Measurements from ENCODE around the gene TRAF3. TPM values are rescaled to one million over a fixed set of nuclear protein-coding genes. Genes with fewer than 3 reads are reported as not detected.

TRAF3 gene
- 10 to 100 TPM; 68.8 to 73.6 TPM for total RNA-seq

- Mint-ChIP-seq H3K27me3 (no peaks in the 10 kb centered on the region), H3K9me3 (no peaks in the 10 kb centered on the region), H3K27ac (peak within 1 kb of the TSS; percentile 95), H3K4me1 (ENCODE audit: low read depth) (peaks cover 51% of the 10 kb centered on the region), H3K4me3 (peak within 1 kb of the TSS; percentile 90), H3K36me3 (peaks cover 30% of the 10 kb centered on the region)
- intact Hi-C loops (cut with micrococcal nuclease) = loop anchor here (5.0 to 10.0 kb wide), 3 partner anchors 80 to 255 kb away; partner anchors contain the start of gene RCOR1
- ChIA-PET CTCF (no interaction called here), POLR2A (no interaction called here)
- peak; percentile 88 for DNase-seq
Observed at GRCh38 chr14:102776761-102777710, at the start of gene TRAF3. TRAF3 (plus strand) TSS chr14:102777449; CDS start chr14:102870202, 92,753 bp downstream.

- intact Hi-C loops (cut with micrococcal nuclease) = no loop called here
- POLR2A ChIA-PET = no interaction called here
Observed at GRCh38 chr14:102728501-102728900, 48.7 kb upstream of the TRAF3 start.

DNA sequence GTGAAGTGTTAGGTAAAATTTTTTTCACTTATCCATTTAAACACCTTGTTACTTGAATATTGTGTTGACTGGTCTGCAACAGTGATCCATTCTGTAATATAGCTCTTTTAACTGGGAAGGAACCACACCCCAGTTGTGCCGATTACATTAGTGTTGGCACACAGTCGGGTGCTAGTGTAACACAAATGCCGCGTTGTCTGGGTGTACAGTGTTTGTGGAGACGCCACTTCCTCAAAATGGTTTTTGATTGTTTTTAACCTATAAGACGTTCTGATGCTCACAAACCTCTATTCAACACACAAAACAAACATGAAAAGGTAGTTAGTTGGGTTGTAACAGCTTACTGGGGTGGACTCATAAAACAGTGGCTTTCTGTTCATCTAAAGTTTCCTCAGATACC lies 48.0 kb upstream of the TRAF3 start:
- Mint-ChIP-seq H3K4me1 (ENCODE audit: low read depth) (no peaks in the 10 kb centered on the region), H3K27me3 (no peaks in the 10 kb centered on the region), H3K27ac (no peak overlapping the region), H3K36me3 (peaks cover 16% of the 10 kb centered on the region), H3K9me3 (no peaks in the 10 kb centered on the region), H3K4me3 (no peak overlapping the region)
- no peak for DNase-seq
- ChIA-PET CTCF (interaction anchor here (1.8 kb wide), 1 partner anchor 35 kb away, joined by 6 read pairs; no protein-coding TSS in a partner anchor), POLR2A (no interaction called here)
- intact Hi-C loops (cut with micrococcal nuclease) = no loop called here

More at GRCh38 chr14:102728501-102728900, 48.7 kb upstream of the TRAF3 start:
- Mint-ChIP-seq H3K4me1 (ENCODE audit: low read depth) (no peaks in the 10 kb centered on the region), H3K9me3 (no peaks in the 10 kb centered on the region), H3K27ac (no peak overlapping the region), H3K27me3 (no peaks in the 10 kb centered on the region), H3K4me3 (no peak overlapping the region), H3K36me3 (peaks cover 20% of the 10 kb centered on the region)
- CTCF ChIA-PET = interaction anchor here (1.8 kb wide), 1 partner anchor 34 kb away, joined by 6 read pairs; no protein-coding TSS in a partner anchor
- no peak for DNase-seq

GRCh38 chr14:102729825-102730224 lies 47.4 kb upstream of the TRAF3 start:
- ChIA-PET POLR2A (no interaction called here), CTCF (no interaction called here)
- H3K36me3 Mint-ChIP-seq = peaks cover 15% of the 10 kb centered on the region
- H3K4me1 Mint-ChIP-seq (ENCODE audit: low read depth) = no peaks in the 10 kb centered on the region
- H3K27me3 Mint-ChIP-seq = no peaks in the 10 kb centered on the region
- no peak for DNase-seq
- no peak overlapping the region for H3K4me3 Mint-ChIP-seq
- no peak overlapping the region for H3K27ac Mint-ChIP-seq
- H3K9me3 Mint-ChIP-seq = no peaks in the 10 kb centered on the region
- intact Hi-C loops (cut with micrococcal nuclease) = no loop called here

DNA sequence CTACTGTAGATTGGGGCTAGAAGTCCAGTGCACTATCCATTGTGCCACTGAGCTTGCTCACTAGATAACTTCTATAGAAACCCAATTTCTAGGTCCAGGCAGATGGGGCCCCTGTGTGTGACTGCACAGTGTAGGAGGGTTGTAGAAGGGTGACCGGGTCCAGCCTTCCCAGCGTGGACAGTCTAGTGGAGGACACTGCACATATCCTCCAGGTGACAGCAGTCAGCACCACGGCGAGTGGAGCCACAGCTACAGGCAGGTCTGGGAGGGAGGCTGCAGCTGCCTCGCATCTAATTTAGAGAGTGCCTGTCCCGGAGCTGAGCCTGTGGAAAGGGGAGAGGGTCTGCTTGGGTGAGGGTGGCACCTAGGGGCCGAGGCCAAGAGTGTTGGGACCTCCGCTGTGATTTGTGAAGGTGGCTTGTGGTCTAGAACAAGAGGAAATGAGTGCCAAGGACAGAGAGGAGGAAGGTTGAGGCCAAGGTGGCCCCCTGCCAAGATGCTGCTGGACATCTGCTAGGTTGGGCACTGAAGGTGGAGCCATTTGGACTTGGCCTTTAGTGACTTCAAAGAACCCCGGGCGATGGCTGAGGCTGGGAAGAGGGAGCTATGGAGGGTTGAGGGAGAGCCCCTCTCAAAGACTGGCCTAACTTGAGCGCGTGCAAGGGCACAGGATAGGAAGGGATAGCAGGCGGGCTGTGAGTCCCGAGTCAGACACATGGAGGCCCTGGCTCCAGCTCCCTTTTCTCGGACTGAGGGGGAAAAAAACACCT lies 46.0 kb upstream of the TRAF3 start:
- ChIA-PET POLR2A (no interaction called here), CTCF (no interaction called here)
- H3K27ac Mint-ChIP-seq = no peak overlapping the region

GRCh38 chr14:102731871-102732800 lies 45.1 kb upstream of the TRAF3 start:
- Mint-ChIP-seq H3K9me3 (no peaks in the 10 kb centered on the region), H3K4me1 (ENCODE audit: low read depth) (no peaks in the 10 kb centered on the region), H3K27ac (no peak overlapping the region), H3K27me3 (no peaks in the 10 kb centered on the region), H3K36me3 (peaks cover 6% of the 10 kb centered on the region), H3K4me3 (no peak overlapping the region)
- POLR2A ChIA-PET = no interaction called here
- intact Hi-C loops (cut with micrococcal nuclease) = no loop called here
- CTCF ChIA-PET = interaction anchor here (0.7 kb wide), 1 partner anchor 39 kb away, joined by 3 read pairs; no protein-coding TSS in a partner anchor
- peak; percentile 6 for DNase-seq

More for the DNA sequence above, 46.0 kb upstream of the TRAF3 start:
- Mint-ChIP-seq H3K9me3 (no peaks in the 10 kb centered on the region), H3K4me3 (no peak overlapping the region), H3K4me1 (ENCODE audit: low read depth) (no peaks in the 10 kb centered on the region), H3K27me3 (no peaks in the 10 kb centered on the region), H3K36me3 (peaks cover 12% of the 10 kb centered on the region)
- DNase-seq = peak; percentile 7
- intact Hi-C loops (cut with micrococcal nuclease) = no loop called here

GRCh38 chr14:102732924-102733323 lies 44.3 kb upstream of the TRAF3 start:
- H3K4me1 Mint-ChIP-seq (ENCODE audit: low read depth) = no peaks in the 10 kb centered on the region
- ChIA-PET POLR2A (no interaction called here), CTCF (no interaction called here)
- H3K9me3 Mint-ChIP-seq = no peaks in the 10 kb centered on the region
- intact Hi-C loops (cut with micrococcal nuclease) = no loop called here
- peaks cover 4% of the 10 kb centered on the region for H3K36me3 Mint-ChIP-seq
- H3K27ac Mint-ChIP-seq = no peak overlapping the region
- no peaks in the 10 kb centered on the region for H3K27me3 Mint-ChIP-seq
- no peak overlapping the region for H3K4me3 Mint-ChIP-seq
- no peak for DNase-seq

DNA sequence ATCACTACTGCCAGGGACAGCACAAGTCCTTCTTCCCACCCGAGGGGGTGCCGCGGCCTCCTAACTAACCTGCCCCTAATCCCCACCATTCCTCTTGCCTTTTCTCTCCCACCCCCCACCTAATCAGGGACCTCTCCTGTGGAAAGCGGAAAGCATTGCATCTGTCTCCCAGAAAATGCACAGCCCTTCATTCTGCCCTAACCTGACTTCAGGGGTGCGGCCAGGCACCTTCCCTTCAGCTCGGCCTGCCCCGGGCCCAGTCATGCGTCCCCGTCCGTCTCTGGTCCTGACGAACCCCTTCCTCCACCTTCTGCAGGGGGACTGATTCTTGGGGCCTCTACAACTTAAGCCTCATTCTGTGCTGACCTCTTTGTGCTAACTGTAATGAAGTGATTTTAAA lies 43.9 kb upstream of the TRAF3 start:
- no peak overlapping the region for H3K4me3 Mint-ChIP-seq
- ChIA-PET CTCF (interaction anchor here (0.6 kb wide), 1 partner anchor 40 kb away, joined by 3 read pairs; no protein-coding TSS in a partner anchor), POLR2A (no interaction called here)
- no peak for DNase-seq
- no peaks in the 10 kb centered on the region for H3K9me3 Mint-ChIP-seq
- no peak overlapping the region for H3K27ac Mint-ChIP-seq
- intact Hi-C loops (cut with micrococcal nuclease) = no loop called here
- H3K27me3 Mint-ChIP-seq = no peaks in the 10 kb centered on the region
- H3K4me1 Mint-ChIP-seq (ENCODE audit: low read depth) = no peaks in the 10 kb centered on the region
- H3K36me3 Mint-ChIP-seq = peaks cover 2% of the 10 kb centered on the region

- no peaks in the 10 kb centered on the region for H3K9me3 Mint-ChIP-seq
- peak; percentile 4 for DNase-seq
- H3K27me3 Mint-ChIP-seq = no peaks in the 10 kb centered on the region
- ChIA-PET CTCF (no interaction called here), POLR2A (no interaction called here)
- H3K27ac Mint-ChIP-seq = no peak overlapping the region
- peaks cover 2% of the 10 kb centered on the region for H3K36me3 Mint-ChIP-seq
- H3K4me3 Mint-ChIP-seq = no peak overlapping the region
- H3K4me1 Mint-ChIP-seq (ENCODE audit: low read depth) = no peaks in the 10 kb centered on the region
- intact Hi-C loops (cut with micrococcal nuclease) = no loop called here
Observed at GRCh38 chr14:102734436-102734835, 42.8 kb upstream of the TRAF3 start.

- Mint-ChIP-seq H3K9me3 (peaks cover 4% of the 10 kb centered on the region), H3K4me1 (ENCODE audit: low read depth) (no peaks in the 10 kb centered on the region), H3K27ac (no peak overlapping the region), H3K27me3 (no peaks in the 10 kb centered on the region), H3K4me3 (no peak overlapping the region), H3K36me3 (peaks cover 6% of the 10 kb centered on the region)
- no peak for DNase-seq
- intact Hi-C loops (cut with micrococcal nuclease) = no loop called here
- CTCF ChIA-PET = no interaction called here
- POLR2A ChIA-PET = no interaction called here
Observed at GRCh38 chr14:102736956-102737355, 40.3 kb upstream of the TRAF3 start.

DNA sequence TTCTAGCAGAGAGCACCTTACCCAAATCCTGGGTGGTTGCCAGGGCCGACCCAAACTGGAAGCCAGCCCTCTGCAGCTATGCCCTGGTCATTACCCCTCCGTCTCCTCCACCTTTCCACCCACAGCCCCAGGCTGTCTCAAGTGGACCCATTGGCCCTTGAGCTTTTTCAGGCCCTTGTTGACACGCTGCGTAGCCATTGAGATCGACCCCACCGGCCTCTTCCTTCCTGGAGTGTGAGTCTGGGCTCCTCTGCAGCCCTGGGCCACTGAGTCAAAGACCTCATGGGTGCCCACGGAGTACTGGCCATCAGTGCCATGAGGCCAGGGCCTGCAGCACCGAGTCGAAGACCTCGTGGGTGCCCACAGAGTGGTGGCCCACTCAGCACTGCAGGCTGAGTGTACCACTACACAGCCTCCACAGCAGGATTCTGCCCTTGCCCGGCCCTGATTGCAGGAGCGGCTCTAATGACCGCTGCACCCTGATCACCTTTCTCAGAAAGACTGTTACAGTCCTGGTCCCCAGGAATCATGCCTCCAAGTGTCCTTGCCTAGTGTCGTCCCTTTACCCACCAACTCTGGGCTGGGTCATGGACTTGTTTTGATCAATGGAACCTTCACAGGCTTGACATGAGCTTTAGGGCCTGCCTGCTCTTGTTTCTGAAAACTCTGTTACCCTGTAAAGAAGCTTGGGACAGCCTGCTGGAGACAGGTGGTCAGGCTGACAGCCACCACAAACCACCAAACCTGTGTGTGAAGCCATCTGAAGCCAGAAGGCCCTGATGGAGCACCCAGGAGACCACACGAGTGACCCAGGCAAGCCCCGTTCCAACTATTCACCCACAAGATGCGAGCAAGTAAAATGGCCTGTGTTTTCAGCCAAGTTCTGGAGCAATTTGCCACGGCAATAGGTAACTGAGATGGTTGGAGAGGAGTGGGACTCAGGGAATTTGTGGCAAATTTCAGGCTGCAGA lies 39.6 kb upstream of the TRAF3 start:
- intact Hi-C loops (cut with micrococcal nuclease) = no loop called here
- DNase-seq = no peak
- peaks cover 7% of the 10 kb centered on the region for H3K36me3 Mint-ChIP-seq
- H3K27me3 Mint-ChIP-seq = no peaks in the 10 kb centered on the region
- no peak overlapping the region for H3K4me3 Mint-ChIP-seq
- ChIA-PET CTCF (no interaction called here), POLR2A (no interaction called here)
- no peak overlapping the region for H3K27ac Mint-ChIP-seq
- no peaks in the 10 kb centered on the region for H3K4me1 Mint-ChIP-seq (ENCODE audit: low read depth)
- peaks cover 5% of the 10 kb centered on the region for H3K9me3 Mint-ChIP-seq

All from activated CD4-positive, alpha-beta memory T cell treated with anti-CD3 and anti-CD28 coated beads for 36 hours (primary cell).